Activated effector memory CD4-positive, alpha-beta T cell treated with anti-CD3 and anti-CD28 coated beads, Interleukin-2, amount 50 U/mL, for 16 hours (primary cell): ENCODE measurements around the gene COQ4.
"Not testable (repeated sequence)": the region's sequence is repeated elsewhere in the genome, so short reads cannot be mapped to it uniquely, and the experiment has no call there.

Source experiments
- DNase-seq: peaks from one replicate; pipeline ENCODE4 v3.0.0-alpha.2; 2020

Gene COQ4

GRCh38 chr9:128304136-128304970 is 18.3 kb upstream of the COQ4 start:
- DNase-seq, result no peak

- no peak for DNase-seq
Observed at GRCh38 chr9:128304971-128305288, 17.7 kb upstream of the COQ4 start.

GRCh38 chr9:128309551-128309950 is 13.1 kb upstream of the COQ4 start:
- no peak for DNase-seq

- no peak for DNase-seq
Observed at GRCh38 chr9:128310461-128310860, 12.2 kb upstream of the COQ4 start.

GRCh38 chr9:128314697-128315096 is 7.9 kb upstream of the COQ4 start:
- DNase-seq, result no peak

GRCh38 chr9:128316421-128316820 is 6.2 kb upstream of the COQ4 start:
- no peak for DNase-seq

GRCh38 chr9:128317629-128318028 is 5.0 kb upstream of the COQ4 start:
- DNase-seq, result no peak

- DNase-seq, result no peak
Observed at GRCh38 chr9:128321343-128321742, 1.3 kb upstream of the COQ4 start.

GRCh38 chr9:128321879-128322403 is 698 bp upstream of the COQ4 start:
- DNase-seq, result no peak

GRCh38 chr9:128323212-128323730 is 632 bp downstream of the COQ4 start:
- no peak for DNase-seq

- DNase-seq, result no peak
Observed at GRCh38 chr9:128323791-128324190, 1.2 kb downstream of the COQ4 start.

- no peak for DNase-seq
Observed at GRCh38 chr9:128324401-128324800, 1.8 kb downstream of the COQ4 start.

GRCh38 chr9:128325629-128326028 is 3.0 kb downstream of the COQ4 start:
- no peak for DNase-seq

GRCh38 chr9:128333451-128333869 is 10.8 kb downstream of the COQ4 start:
- no peak for DNase-seq

- DNase-seq, result no peak
Observed at GRCh38 chr9:128335161-128335560, 12.5 kb downstream of the COQ4 start.

GRCh38 chr9:128335914-128336313 is 13.3 kb downstream of the COQ4 start:
- DNase-seq, result no peak

GRCh38 chr9:128337936-128338335 is 15.3 kb downstream of the COQ4 start:
- DNase-seq, result no peak

GRCh38 chr9:128338852-128339614 is 16.4 kb downstream of the COQ4 start:
- not testable (repeated sequence) for DNase-seq

GRCh38 chr9:128339761-128340690 is 17.4 kb downstream of the COQ4 start, which contains the start of gene SLC27A4:
Gene SLC27A4, plus strand, starts transcription at chr9:128340527. Its CDS starts 2,606 bp downstream, at chr9:128343133.
- DNase-seq, result peak; percentile 94

GRCh38 chr9:128340691-128341434 is 18.2 kb downstream of the COQ4 start:
- no peak for DNase-seq

GRCh38 chr9:128341435-128341849 is 18.8 kb downstream of the COQ4 start:
- DNase-seq, result peak; percentile 88
